ACHN (cell line): ENCODE measurements around the gene PEX13.

Experiments used
- DNase-seq: peaks from one replicate; pipeline ENCODE4 v3.0.0-alpha.2; 2015
- in situ Hi-C: cut with HindIII; loops from 2 replicates; pipeline ENCODE4 v1.10.0; 2017; ENCODE audit warnings: low sequenced_read_pairs, low pct_ligation_motif_present, low pct_unique_long_range_greater_than_20kb

PEX13 gene

GRCh38 chr2:61044636-61045035, 27.1 kb downstream of the PEX13 start:
- no peak for DNase-seq
- in situ Hi-C loops, result no loop called here

- in situ Hi-C loops, result no loop called here
- no peak for DNase-seq
These were observed 27.7 kb downstream of the PEX13 start for GRCh38 chr2:61045226-61045625.

GRCh38 chr2:61045999-61046398, 28.5 kb downstream of the PEX13 start:
- in situ Hi-C loops, result no loop called here
- no peak for DNase-seq

GRCh38 chr2:61055557-61055956, 38.0 kb downstream of the PEX13 start:
- no peak for DNase-seq
- in situ Hi-C loops, result no loop called here

- in situ Hi-C loops, result no loop called here
- no peak for DNase-seq
These were observed 40.0 kb downstream of the PEX13 start for GRCh38 chr2:61057562-61057961.

- DNase-seq, result no peak
- in situ Hi-C loops, result no loop called here
These were observed 41.9 kb downstream of the PEX13 start for GRCh38 chr2:61059382-61059781.

- in situ Hi-C loops, result no loop called here
- DNase-seq, result peak; percentile 89
These were observed 48.5 kb downstream of the PEX13 start, which contains the start of gene SANBR for GRCh38 chr2:61065714-61066709. TSS of gene SANBR (plus strand) at chr2:61065871. CDS start at chr2:61070351, 4,480 bp downstream.

GRCh38 chr2:61074100-61074499, 56.6 kb downstream of the PEX13 start:
- in situ Hi-C loops, result no loop called here
- DNase-seq, result no peak

- in situ Hi-C loops, result no loop called here
These were observed 68.4 kb downstream of the PEX13 start for GRCh38 chr2:61085883-61086282.

GRCh38 chr2:61089797-61090196, 72.3 kb downstream of the PEX13 start:
- in situ Hi-C loops, result no loop called here
- no peak for DNase-seq

More at GRCh38 chr2:61085883-61086282, 68.4 kb downstream of the PEX13 start:
- DNase-seq, result no peak

GRCh38 chr2:61090386-61090921, 72.9 kb downstream of the PEX13 start:
- no peak for DNase-seq
- in situ Hi-C loops, result no loop called here

GRCh38 chr2:61091485-61091884, 74.0 kb downstream of the PEX13 start:
- no peak for DNase-seq
- in situ Hi-C loops, result no loop called here

- no peak for DNase-seq
- in situ Hi-C loops, result no loop called here
These were observed 78.9 kb downstream of the PEX13 start for GRCh38 chr2:61096438-61096837.

- in situ Hi-C loops, result no loop called here
- DNase-seq, result no peak
These were observed 83.3 kb downstream of the PEX13 start for GRCh38 chr2:61100801-61101200.
